Upper lobe of left lung (tissue), 6 donors: ENCODE measurements around the gene ADAMTSL2. TPM values are rescaled to one million over a fixed set of nuclear protein-coding genes. Genes with fewer than 3 reads are reported as not detected.

Source experiments
- ATAC-seq, 2 donors: fragments of 200-7000 bp; cut with Tn5 transposase; one replicate each; pipeline ENCODE4 v1.9.1; 2022; ENCODE audit warnings: mild to moderate bottlenecking in 2 of 2, moderate library complexity in 2 of 2; ENCODE audit not compliant: low FRiP score in 2 of 2
- DNase-seq, 2 donors: peaks; one replicate each; pipeline ENCODE4 v3.0.0-alpha.2; 2019 to 2020
- H3K27ac ChIP-seq, 4 donors: fragments of 200-600 bp; sonication (generic); one replicate each; pipeline ENCODE4 v1.5.1; 2016 to 2019
- H3K27me3 ChIP-seq, 4 donors: fragments of 200-600 bp; sonication (generic); one replicate each; pipeline ENCODE4 v1.5.1; 2017 to 2019
- H3K36me3 ChIP-seq, 4 donors: fragments of 200-600 bp; sonication (generic); one replicate each; pipeline ENCODE4 v1.5.1; 2016 to 2019
- H3K4me1 ChIP-seq, 4 donors: fragments of 200-600 bp; sonication (generic); one replicate each; pipeline ENCODE4 v1.5.1; 2018 to 2019
- H3K4me3 ChIP-seq, 4 donors: fragments of 200-600 bp; sonication (generic); one replicate each; pipeline ENCODE4 v1.5.1; 2017 to 2019; ENCODE audit warnings: mild to moderate bottlenecking in 2 of 4, moderate library complexity in 1 of 4
- H3K9me3 ChIP-seq, 4 donors: fragments of 200-600 bp; sonication (generic); one replicate each; pipeline ENCODE4 v1.5.1; 2018 to 2019
- CTCF ChIP-seq, 6 experiments: fragments of 450-650 bp in 4 of 6; fragments of 200-600 bp in 2 of 6; sonication (generic) in 2 of 6; IDR thresholded peaks; one replicate each; pipeline ENCODE4 v1.5.1; 2016 to 2019; ENCODE audit warnings: antibody characterized with exemption in 6 of 6
- EP300 ChIP-seq, 4 donors: sonication (generic); formaldehyde crosslinking; IDR thresholded peaks; one replicate each; pipeline ENCODE4 v1.5.1; 2017; ENCODE audit warnings: antibody characterized with exemption in 4 of 4, control low read depth in 2 of 4
- POLR2A ChIP-seq, 4 donors: fragments of 450-650 bp; IDR thresholded peaks; one replicate each; pipeline ENCODE4 v1.5.1; 2016 to 2017; ENCODE audit warnings: antibody characterized with exemption in 4 of 4, mild to moderate bottlenecking in 2 of 4
- POLR2AphosphoS5 ChIP-seq, 2 donors: sonication (generic); formaldehyde crosslinking; IDR thresholded peaks; one replicate each; pipeline ENCODE4 v1.5.1; 2017; ENCODE audit warnings: antibody characterized with exemption in 2 of 2
- WGBS, 2 donors: methylation state at CpG; one replicate each; pipeline ENCODE4 v1.1.5; 2017 to 2018; 5-methylcytosine and 5-hydroxymethylcytosine counted together
- total RNA-seq, 6 donors: library from RNA; depleted of rRNA in 4 of 6; stranded (reverse); fragments of >200 nt in 4 of 6; gene quantifications; one replicate each; pipeline versions ENCODE4 v1.1.0 to v1.2.1, GENCODE V29; 2016 to 2021
- donor health status: DM: no; HTN: no; CAD: no; lungs with moderate emphysema.
- donor health status: DM: no; HTN: yes; CAD: no; lungs with severe emphysema.

The ADAMTSL2 gene
- total RNA-seq, 6 donors from 2014 or later = 1.4 to 34.8 (median 19.2) TPM

DNA sequence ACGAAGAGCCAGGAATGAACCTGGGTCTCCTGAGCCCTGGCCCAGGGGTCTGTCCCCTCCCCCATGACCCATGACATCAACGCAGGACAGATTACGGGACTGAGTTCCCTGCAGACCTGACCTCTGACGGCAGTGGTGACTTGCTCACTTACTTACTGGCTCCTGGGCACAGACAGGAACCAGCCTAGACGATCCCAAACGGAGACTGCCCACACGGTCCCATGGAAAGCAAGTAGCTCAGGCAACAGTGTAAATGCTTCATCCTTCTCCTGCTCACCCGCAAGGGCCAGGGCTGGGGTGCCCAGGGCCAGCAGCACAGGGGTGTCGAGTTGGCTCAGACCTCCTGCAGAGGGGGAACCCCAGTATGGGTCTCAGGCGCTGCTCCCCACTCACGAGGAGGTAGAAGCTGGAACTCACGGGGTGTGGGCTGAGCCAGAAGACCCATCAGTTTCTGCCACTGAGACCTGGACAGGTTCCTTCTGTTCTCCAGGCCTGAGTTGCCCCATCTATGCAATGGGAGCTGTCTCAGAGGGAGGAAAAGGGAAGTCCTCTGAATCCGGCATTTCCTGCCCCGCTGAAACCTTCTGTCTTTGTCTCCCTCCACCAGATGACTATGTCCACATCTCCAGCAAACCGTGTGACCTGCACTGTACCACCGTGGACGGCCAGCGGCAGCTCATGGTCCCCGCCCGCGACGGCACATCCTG is 5.6 kb downstream of the ADAMTSL2 start:
- TF ChIP-seq POLR2AphosphoS5 (IDR thresholded peaks at IDR 0.05) = no peak
- Histone ChIP-seq H3K27me3 (no peaks in the 10 kb centered on the region), H3K36me3 (peaks cover 0 to 14% (median 2%) of the 10 kb centered on the region in 4 donors), H3K4me3 (peak overlapping the region in 1 of 4 donors; percentile 20), H3K9me3 (no peaks in the 10 kb centered on the region), H3K4me1 (peaks cover 34 to 77% (median 56%) of the 10 kb centered on the region in 4 donors), H3K27ac (peak overlapping the region; percentile 68 to 81 (median 70))
- ATAC-seq = no peak
- WGBS, 2 donors = 52 to 53% methylated on average over 7 to 20 of the region's 22 CpGs
- peak in 1 of 2 donors; percentile 49 for DNase-seq

DNA sequence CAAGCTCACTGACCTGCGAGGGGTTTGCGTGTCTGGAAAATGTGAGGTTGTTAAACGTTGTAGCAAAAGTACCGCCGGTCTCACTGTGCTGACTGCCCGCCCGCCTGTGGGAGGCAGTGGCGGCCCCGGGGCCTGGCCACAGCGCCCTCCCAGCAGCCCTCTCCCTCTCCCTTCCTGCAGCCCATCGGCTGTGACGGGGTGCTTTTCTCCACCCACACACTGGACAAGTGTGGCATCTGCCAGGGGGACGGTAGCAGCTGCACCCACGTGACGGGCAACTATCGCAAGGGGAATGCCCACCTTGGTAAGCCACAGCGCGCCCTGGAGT is 6.2 kb downstream of the ADAMTSL2 start:
- Histone ChIP-seq H3K27ac (peak overlapping the region; percentile 16 to 81 (median 68)), H3K4me1 (peaks cover 38 to 77% (median 59%) of the 10 kb centered on the region in 4 donors)
- WGBS, 2 donors = 62% methylated on average over 16 of the region's 18 CpGs; no CpG with 5 or more reads in 1 of the 2 donors

DNA sequence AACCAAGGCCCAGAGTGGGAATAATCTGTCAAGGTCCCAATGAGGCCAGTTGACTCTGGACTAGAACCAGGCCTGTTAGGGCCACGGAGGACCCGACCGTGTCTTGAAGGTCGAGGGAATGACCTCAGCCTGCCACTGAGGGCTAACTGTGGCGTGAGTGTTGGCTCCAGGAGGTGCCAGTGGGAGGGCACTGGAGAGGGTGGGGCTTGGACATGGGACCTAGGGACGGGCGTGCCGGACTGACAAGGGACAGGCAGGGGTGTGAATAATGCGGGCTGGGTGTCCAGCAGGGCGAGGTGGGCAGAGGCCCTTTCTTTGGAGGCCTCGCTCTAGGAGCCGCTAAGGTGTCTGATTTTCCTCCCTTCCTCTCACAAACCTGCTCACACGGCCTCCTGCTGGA is 7.5 kb downstream of the ADAMTSL2 start:
- 74 to 81% methylated on average over 12 to 13 of the region's 13 CpGs for WGBS, 2 donors
- TF ChIP-seq CTCF (IDR thresholded peaks at IDR 0.05) = no peak
- TF ChIP-seq EP300 (IDR thresholded peaks at IDR 0.05) = no peak
- TF ChIP-seq POLR2AphosphoS5 (IDR thresholded peaks at IDR 0.05) = no peak
- TF ChIP-seq POLR2A (IDR thresholded peaks at IDR 0.05) = no peak
- DNase-seq (peak in 1 of 2 donors; percentile 31), ATAC-seq (no peak)
- peaks cover 0 to 15% (median 2%) of the 10 kb centered on the region in 4 donors for H3K36me3 ChIP-seq
- no peaks in the 10 kb centered on the region for H3K27me3 ChIP-seq
- H3K9me3 ChIP-seq = no peaks in the 10 kb centered on the region
- H3K4me1 ChIP-seq = peaks cover 43 to 85% (median 68%) of the 10 kb centered on the region in 4 donors
- H3K27ac ChIP-seq = peak overlapping the region in 2 of 4 donors; percentile 9 to 19
- H3K4me3 ChIP-seq = no peak overlapping the region

More for the DNA sequence above, 6.2 kb downstream of the ADAMTSL2 start:
- TF ChIP-seq EP300 (IDR thresholded peaks at IDR 0.05) (no peak), POLR2A (IDR thresholded peaks at IDR 0.05) (no peak), POLR2AphosphoS5 (IDR thresholded peaks at IDR 0.05) (no peak), CTCF (IDR thresholded peaks at IDR 0.05) (no peak)
- H3K9me3 ChIP-seq = no peaks in the 10 kb centered on the region
- no peak overlapping the region for H3K4me3 ChIP-seq
- no peaks in the 10 kb centered on the region for H3K27me3 ChIP-seq
- H3K36me3 ChIP-seq = peaks cover 0 to 14% (median 2%) of the 10 kb centered on the region in 4 donors
- ATAC-seq = no peak
- peak in 1 of 2 donors; percentile 79 for DNase-seq

GRCh38 chr9:133543772-133544467 is 9.4 kb downstream of the ADAMTSL2 start:
- peak overlapping the region in 1 of 4 donors; percentile 16 for H3K4me3 ChIP-seq
- ATAC-seq (no peak), DNase-seq (peak in 1 of 2 donors; percentile 56)
- H3K36me3 ChIP-seq = peaks cover 0 to 25% (median 4%) of the 10 kb centered on the region in 4 donors
- peaks cover 35 to 74% (median 57%) of the 10 kb centered on the region in 4 donors for H3K4me1 ChIP-seq
- TF ChIP-seq CTCF (IDR thresholded peaks at IDR 0.05) (no peak), EP300 (IDR thresholded peaks at IDR 0.05) (no peak), POLR2A (IDR thresholded peaks at IDR 0.05) (no peak)
- H3K9me3 ChIP-seq = no peaks in the 10 kb centered on the region
- H3K27ac ChIP-seq = peak overlapping the region; percentile 36 to 77 (median 44)
- 70 to 78% methylated on average over 12 to 15 of the region's 16 CpGs for WGBS, 2 donors
- no peaks in the 10 kb centered on the region for H3K27me3 ChIP-seq
